OCI-LY1 (cell line): Measurements from ENCODE around the gene LNX1.
"Not testable (repeated sequence)": the region's sequence is repeated elsewhere in the genome, so short reads cannot be mapped to it uniquely, and the experiment has no call there.

Experiments used
- H2AFZ ChIP-seq: fragments of 200-600 bp; sonication (generic), shearing (Covaris generic); 2 replicates; pipeline ENCODE4 v1.6.0; 2014; ENCODE audit warnings: antibody characterized with exemption, mild to moderate bottlenecking, low read length
- H3F3A ChIP-seq: fragments of 200-600 bp; sonication (generic), shearing (Covaris generic); 2 replicates; pipeline ENCODE4 v1.6.0; 2014; ENCODE audit warnings: mild to moderate bottlenecking, antibody characterized with exemption, low read length, moderate library complexity; ENCODE audit not compliant: insufficient read depth
- H3K27ac ChIP-seq: fragments of 200-600 bp; sonication (generic); 2 replicates; pipeline ENCODE4 v1.5.1; 2014; ENCODE audit warnings: low read length, mixed run types, mild to moderate bottlenecking, low read depth; ENCODE audit not compliant: poor library complexity, severe bottlenecking
- H3K27me3 ChIP-seq: fragments of 200-600 bp; sonication (generic); 2 replicates; pipeline ENCODE4 v1.6.0; 2014; ENCODE audit warnings: antibody characterized with exemption, mild to moderate bottlenecking, low read length, moderate library complexity; ENCODE audit not compliant: insufficient read depth
- H3K36me3 ChIP-seq: fragments of 200-600 bp; sonication (generic); 2 replicates; pipeline ENCODE4 v1.6.1; 2014; ENCODE audit warnings: mild to moderate bottlenecking, antibody characterized with exemption, low read length, moderate library complexity, mixed read lengths; ENCODE audit not compliant: insufficient read depth
- H3K4me1 ChIP-seq: fragments of 200-600 bp; sonication (generic); 2 replicates; pipeline ENCODE4 v1.5.1; 2014; ENCODE audit warnings: mild to moderate bottlenecking, low read length, moderate library complexity; ENCODE audit not compliant: insufficient read depth, severe bottlenecking
- H3K4me2 ChIP-seq: fragments of 200-600 bp; sonication (generic), shearing (Covaris generic); 2 replicates; pipeline ENCODE4 v1.6.1; 2014; ENCODE audit warnings: low read length
- H3K4me3 ChIP-seq: fragments of 200-600 bp; sonication (generic); 2 replicates; pipeline ENCODE4 v1.5.1; 2014; ENCODE audit warnings: low read length, low read depth, mild to moderate bottlenecking, mixed read lengths; ENCODE audit not compliant: poor library complexity, severe bottlenecking
- H3K79me2 ChIP-seq: fragments of 200-600 bp; shearing (Covaris generic); 2 replicates; pipeline ENCODE4 v1.6.1; 2016; ENCODE audit warnings: mixed run types, low read length, mixed read lengths; ENCODE audit not compliant: insufficient read depth
- H3K9ac ChIP-seq: fragments of 200-600 bp; sonication (generic), shearing (Covaris generic); 2 replicates; pipeline ENCODE4 v1.6.1; 2014; ENCODE audit warnings: mild to moderate bottlenecking, low read length, mixed read lengths
- H3K9me2 ChIP-seq: fragments of 200-600 bp; sonication (generic), shearing (Covaris generic); 2 replicates; pipeline ENCODE4 v1.6.1; 2014; ENCODE audit warnings: low read depth, mild to moderate bottlenecking, low read length, mixed read lengths
- H3K9me3 ChIP-seq: fragments of 200-600 bp; shearing (Covaris generic); 2 replicates; pipeline ENCODE4 v1.6.1; 2014; ENCODE audit warnings: low read length, mixed read lengths
- H4K20me1 ChIP-seq: fragments of 200-600 bp; sonication (generic), shearing (Covaris generic); 2 replicates; pipeline ENCODE4 v1.6.0; 2016; ENCODE audit warnings: mild to moderate bottlenecking, low read length; ENCODE audit not compliant: insufficient read depth
- CTCF ChIP-seq: fragments of 200-600 bp; sonication (generic), shearing (Covaris generic); IDR thresholded peaks from 2 replicates; pipeline ENCODE4 v1.5.1; 2017; ENCODE audit warnings: mild to moderate bottlenecking, antibody characterized with exemption, low read length, moderate library complexity, mixed read lengths
- EZH2 ChIP-seq: fragments of 200-600 bp; sonication (generic), shearing (Covaris generic); IDR thresholded peaks from 2 replicates; pipeline ENCODE4 v1.8.0; 2017; ENCODE audit warnings: borderline replicate concordance, mixed run types, mild to moderate bottlenecking, antibody characterized with exemption, low read length, moderate library complexity, mixed read lengths

LNX1 gene

GRCh38 chr4:53476232-53477037 is 114.9 kb downstream of the LNX1 start:
- Histone ChIP-seq H3K9ac (no peak overlapping the region), H3K27me3 (no peaks in the 10 kb centered on the region), H3K4me2 (no peak overlapping the region), H4K20me1 (no peaks in the 10 kb centered on the region), H3K9me2 (no peaks in the 10 kb centered on the region), H3K4me3 (no peak overlapping the region), H3K27ac (no peak overlapping the region), H3F3A (no peaks in the 10 kb centered on the region), H2AFZ (no peak overlapping the region), H3K9me3 (no peaks in the 10 kb centered on the region), H3K4me1 (no peaks in the 10 kb centered on the region), H3K79me2 (no peaks in the 10 kb centered on the region), H3K36me3 (no peaks in the 10 kb centered on the region)
- TF ChIP-seq CTCF (no peak), EZH2 (no peak)

GRCh38 chr4:53466576-53466975 is 124.7 kb downstream of the LNX1 start:
- H4K20me1 ChIP-seq, H3K9me2 ChIP-seq, H3F3A ChIP-seq, H3K4me3 ChIP-seq, H3K27ac ChIP-seq, H3K27me3 ChIP-seq, H3K4me1 ChIP-seq, H3K4me2 ChIP-seq, H3K9ac ChIP-seq, H3K9me3 ChIP-seq, H2AFZ ChIP-seq, H3K79me2 ChIP-seq: not testable (repeated sequence)
- peaks cover 15% of the 10 kb centered on the region for H3K36me3 ChIP-seq

DNA sequence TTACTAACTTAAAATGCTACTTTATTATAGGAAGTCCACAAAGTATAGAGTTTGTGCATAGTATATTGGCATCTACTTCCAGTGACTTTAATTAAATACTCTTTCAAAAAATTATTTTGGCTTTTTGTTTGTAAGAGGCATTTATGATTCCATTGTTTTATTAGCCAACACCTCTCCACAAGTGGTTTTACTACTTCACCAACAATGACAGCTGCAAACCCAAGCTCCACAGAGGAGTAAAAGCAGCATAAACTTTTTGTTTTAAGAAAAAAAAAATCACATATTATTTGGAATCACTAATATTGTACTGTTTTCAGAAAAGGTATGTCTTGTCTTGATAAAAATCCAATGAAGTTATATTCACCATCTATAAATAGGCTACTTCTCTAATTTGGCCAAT is 125.4 kb downstream of the LNX1 start:
- Histone ChIP-seq H4K20me1 (no peaks in the 10 kb centered on the region), H3K9ac (no peak overlapping the region), H3K27me3 (no peaks in the 10 kb centered on the region), H2AFZ (no peak overlapping the region), H3F3A (no peaks in the 10 kb centered on the region), H3K9me3 (no peaks in the 10 kb centered on the region), H3K36me3 (peaks cover 22% of the 10 kb centered on the region), H3K4me1 (no peaks in the 10 kb centered on the region), H3K4me2 (no peak overlapping the region), H3K9me2 (no peaks in the 10 kb centered on the region), H3K4me3 (no peak overlapping the region), H3K79me2 (no peaks in the 10 kb centered on the region), H3K27ac (no peak overlapping the region)
- TF ChIP-seq CTCF (no peak), EZH2 (no peak)

- no peak overlapping the region for H2AFZ ChIP-seq
- H3K9ac ChIP-seq: no peak overlapping the region
- no peaks in the 10 kb centered on the region for H3K9me2 ChIP-seq
- no peak for TF ChIP-seq CTCF
- no peak for TF ChIP-seq EZH2
- no peak overlapping the region for H3K4me3 ChIP-seq
- H3F3A ChIP-seq: no peaks in the 10 kb centered on the region
- no peaks in the 10 kb centered on the region for H4K20me1 ChIP-seq
- no peak overlapping the region for H3K4me2 ChIP-seq
- peaks cover 28% of the 10 kb centered on the region for H3K36me3 ChIP-seq
- H3K4me1 ChIP-seq: no peaks in the 10 kb centered on the region
- no peaks in the 10 kb centered on the region for H3K27me3 ChIP-seq
- H3K9me3 ChIP-seq: no peaks in the 10 kb centered on the region
- H3K79me2 ChIP-seq: no peaks in the 10 kb centered on the region
- no peak overlapping the region for H3K27ac ChIP-seq
Observed at GRCh38 chr4:53465281-53465680, 126.0 kb downstream of the LNX1 start.
